Suprapubic skin (tissue), 4 donors: Measurements from ENCODE around the gene IGSF8. TPM values are rescaled to one million over a fixed set of nuclear protein-coding genes. Genes with fewer than 3 reads are reported as not detected.

Source experiments
- DNase-seq, 2 donors: peaks; one replicate each; pipeline ENCODE4 v3.0.0-alpha.2; 2019; ENCODE audit warnings: low spot score in 2 of 2
- H3K27ac ChIP-seq: fragments of 200-600 bp; sonication (generic); one replicate; pipeline ENCODE4 v1.5.1; 2019
- H3K27me3 ChIP-seq: fragments of 200-600 bp; sonication (generic); one replicate; pipeline ENCODE4 v1.5.1; 2019
- H3K36me3 ChIP-seq: fragments of 200-600 bp; sonication (generic); one replicate; pipeline ENCODE4 v1.5.1; 2019
- H3K4me1 ChIP-seq: fragments of 200-600 bp; sonication (generic); one replicate; pipeline ENCODE4 v1.5.1; 2019
- H3K4me3 ChIP-seq: fragments of 200-600 bp; sonication (generic); one replicate; pipeline ENCODE4 v1.5.1; 2019; ENCODE audit warnings: mild to moderate bottlenecking
- H3K9me3 ChIP-seq: fragments of 200-600 bp; sonication (generic); one replicate; pipeline ENCODE4 v1.5.1; 2019
- EP300 ChIP-seq: sonication (generic); formaldehyde crosslinking; IDR thresholded peaks from one replicate; pipeline ENCODE4 v1.6.1; 2017; ENCODE audit warnings: antibody characterized with exemption
- POLR2A ChIP-seq, 2 donors: fragments of 450-650 bp; IDR thresholded peaks; one replicate each; pipeline ENCODE4 v1.6.1; 2017; ENCODE audit warnings: antibody characterized with exemption in 2 of 2, mild to moderate bottlenecking in 2 of 2, moderate library complexity in 2 of 2
- POLR2AphosphoS5 ChIP-seq, 3 donors: sonication (generic); formaldehyde crosslinking; IDR thresholded peaks; one replicate each; pipeline ENCODE4 v1.6.1; 2017; ENCODE audit warnings: antibody characterized with exemption in 3 of 3
- WGBS: methylation state at CpG from one replicate; pipeline ENCODE4 v1.1.5; 2018; 5-methylcytosine and 5-hydroxymethylcytosine counted together
- total RNA-seq, 4 donors: library from RNA; depleted of rRNA; stranded (reverse); fragments of >200 nt; gene quantifications; one replicate each; pipeline ENCODE4 v1.1.0, GENCODE V29; 2016
- TF ChIP-seq, protein P1 (sequence below), 2 donors: fragments of 200-600 bp in 1 of 2; fragments of 450-650 bp in 1 of 2; sonication (generic) in 1 of 2; IDR thresholded peaks; one replicate each; pipeline ENCODE4 v1.5.1; 2016 to 2019; ENCODE audit warnings: antibody characterized with exemption in 2 of 2, mild to moderate bottlenecking in 1 of 2, moderate library complexity in 1 of 2

IGSF8 gene
- total RNA-seq, 4 donors from 2014 or later, result 44.1 to 90.5 (median 50.8) TPM

DNA sequence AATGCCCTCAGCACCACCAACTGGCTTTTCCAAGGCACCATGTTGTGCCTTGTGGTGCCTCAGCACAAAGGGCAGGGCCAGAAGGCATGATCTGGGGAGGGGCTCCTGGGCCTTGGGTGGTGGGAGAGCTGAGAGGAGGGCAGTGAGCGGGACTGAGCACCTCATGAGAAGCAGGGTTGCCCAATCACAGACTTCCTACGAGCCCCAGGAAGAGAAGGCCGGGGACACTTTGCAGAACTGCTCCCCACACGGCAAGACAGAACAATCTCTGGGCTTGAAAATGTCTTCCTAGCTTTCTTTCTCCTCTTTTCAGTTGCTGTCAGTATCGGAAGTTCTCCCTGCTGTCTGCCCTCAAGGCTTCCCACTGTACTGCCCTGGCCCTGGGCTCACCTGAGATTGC lies 35.2 kb downstream of the IGSF8 start:
- H3K4me3 ChIP-seq, result no peak overlapping the region
- H3K9me3 ChIP-seq, result no peaks in the 10 kb centered on the region
- TF ChIP-seq EP300 (no peak), POLR2AphosphoS5 (IDR thresholded peaks at IDR 0.05) (no peak), POLR2A (IDR thresholded peaks at IDR 0.05) (no peak)
- TF ChIP-seq, protein P1, sequence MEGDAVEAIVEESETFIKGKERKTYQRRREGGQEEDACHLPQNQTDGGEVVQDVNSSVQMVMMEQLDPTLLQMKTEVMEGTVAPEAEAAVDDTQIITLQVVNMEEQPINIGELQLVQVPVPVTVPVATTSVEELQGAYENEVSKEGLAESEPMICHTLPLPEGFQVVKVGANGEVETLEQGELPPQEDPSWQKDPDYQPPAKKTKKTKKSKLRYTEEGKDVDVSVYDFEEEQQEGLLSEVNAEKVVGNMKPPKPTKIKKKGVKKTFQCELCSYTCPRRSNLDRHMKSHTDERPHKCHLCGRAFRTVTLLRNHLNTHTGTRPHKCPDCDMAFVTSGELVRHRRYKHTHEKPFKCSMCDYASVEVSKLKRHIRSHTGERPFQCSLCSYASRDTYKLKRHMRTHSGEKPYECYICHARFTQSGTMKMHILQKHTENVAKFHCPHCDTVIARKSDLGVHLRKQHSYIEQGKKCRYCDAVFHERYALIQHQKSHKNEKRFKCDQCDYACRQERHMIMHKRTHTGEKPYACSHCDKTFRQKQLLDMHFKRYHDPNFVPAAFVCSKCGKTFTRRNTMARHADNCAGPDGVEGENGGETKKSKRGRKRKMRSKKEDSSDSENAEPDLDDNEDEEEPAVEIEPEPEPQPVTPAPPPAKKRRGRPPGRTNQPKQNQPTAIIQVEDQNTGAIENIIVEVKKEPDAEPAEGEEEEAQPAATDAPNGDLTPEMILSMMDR (IDR thresholded peaks at IDR 0.05), result no peak
- H3K27me3 ChIP-seq, result peaks cover 13% of the 10 kb centered on the region
- H3K4me1 ChIP-seq, result peaks cover 3% of the 10 kb centered on the region
- DNase-seq, result no peak
- 96% methylated on average over 5 of the region's 5 CpGs for WGBS
- no peaks in the 10 kb centered on the region for H3K36me3 ChIP-seq
- no peak overlapping the region for H3K27ac ChIP-seq

DNA sequence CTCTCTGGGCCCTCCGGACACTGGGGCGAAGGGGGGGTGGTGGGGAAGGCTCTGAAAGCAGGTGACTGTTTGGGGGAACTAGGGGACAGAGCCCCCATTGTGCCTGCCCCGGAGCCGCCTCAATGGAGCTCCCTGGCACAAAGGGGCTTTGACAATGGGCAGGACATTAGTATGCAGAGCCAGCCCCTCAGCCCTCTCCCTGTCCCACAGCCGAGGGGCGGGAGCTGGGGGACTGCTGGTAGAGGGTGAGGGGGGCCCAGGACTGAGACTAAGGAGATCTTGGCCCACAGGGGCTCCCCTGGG lies 36.2 kb downstream of the IGSF8 start:
- peaks cover 13% of the 10 kb centered on the region for H3K27me3 ChIP-seq
- H3K27ac ChIP-seq, result no peak overlapping the region
- DNase-seq, result no peak
- H3K9me3 ChIP-seq, result no peaks in the 10 kb centered on the region
- H3K4me1 ChIP-seq, result peaks cover 3% of the 10 kb centered on the region
- TF ChIP-seq, protein P1 (IDR thresholded peaks at IDR 0.05), result no peak
- no peak for TF ChIP-seq EP300
- no peak for TF ChIP-seq POLR2AphosphoS5 (IDR thresholded peaks at IDR 0.05)
- TF ChIP-seq POLR2A (IDR thresholded peaks at IDR 0.05), result no peak
- H3K36me3 ChIP-seq, result no peaks in the 10 kb centered on the region
- no peak overlapping the region for H3K4me3 ChIP-seq
- WGBS, result 83% methylated on average over 4 of the region's 6 CpGs

DNA sequence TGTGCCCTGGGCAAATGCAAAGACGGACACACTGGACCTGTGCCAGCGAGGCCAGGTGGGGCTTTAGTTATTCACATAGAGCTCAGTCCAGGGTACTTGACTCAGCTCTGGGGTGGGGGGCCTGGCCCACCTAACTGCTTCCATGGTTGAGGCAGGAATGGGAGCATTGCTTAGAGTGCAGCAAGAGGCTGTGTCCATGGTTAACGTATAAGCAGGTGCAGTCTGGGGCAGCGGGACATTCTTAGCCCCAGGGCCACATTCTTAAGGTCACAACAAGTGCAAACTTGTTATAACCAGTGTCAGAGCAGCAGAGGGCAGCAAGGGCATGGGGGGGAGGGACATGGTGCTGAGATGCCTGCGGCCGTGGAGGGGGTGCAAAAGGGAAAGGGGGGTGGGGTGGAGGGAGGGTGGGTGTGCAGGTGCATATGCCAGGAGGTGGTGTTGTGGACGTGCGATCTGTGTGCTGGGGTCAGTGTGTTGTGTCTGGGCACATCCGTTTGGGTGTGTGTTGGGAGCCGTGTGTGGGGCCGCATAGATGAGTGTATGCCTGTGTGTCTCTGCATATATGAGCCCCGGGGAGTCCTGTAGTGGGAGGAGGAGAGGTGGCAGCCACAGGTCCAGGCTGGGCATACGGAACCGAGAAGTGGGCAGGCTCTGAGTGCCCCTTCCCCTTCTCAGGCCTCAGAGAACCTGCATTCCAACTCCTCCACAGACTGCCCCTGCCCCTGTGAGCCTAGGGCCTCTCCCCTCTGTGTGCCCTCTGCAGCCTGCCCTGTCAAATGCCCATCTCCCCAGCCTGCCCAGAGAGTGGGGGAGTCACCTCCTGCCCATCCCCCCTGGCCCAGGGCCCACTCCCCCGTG lies 36.8 kb downstream of the IGSF8 start:
- Histone ChIP-seq H3K27ac (no peak overlapping the region), H3K4me3 (no peak overlapping the region), H3K9me3 (no peaks in the 10 kb centered on the region), H3K4me1 (peaks cover 3% of the 10 kb centered on the region), H3K27me3 (peaks cover 13% of the 10 kb centered on the region), H3K36me3 (no peaks in the 10 kb centered on the region)
- DNase-seq, result no peak
- no peak for TF ChIP-seq EP300
- no peak for TF ChIP-seq POLR2AphosphoS5 (IDR thresholded peaks at IDR 0.05)
- 57% methylated on average over 15 of the region's 15 CpGs for WGBS

DNA sequence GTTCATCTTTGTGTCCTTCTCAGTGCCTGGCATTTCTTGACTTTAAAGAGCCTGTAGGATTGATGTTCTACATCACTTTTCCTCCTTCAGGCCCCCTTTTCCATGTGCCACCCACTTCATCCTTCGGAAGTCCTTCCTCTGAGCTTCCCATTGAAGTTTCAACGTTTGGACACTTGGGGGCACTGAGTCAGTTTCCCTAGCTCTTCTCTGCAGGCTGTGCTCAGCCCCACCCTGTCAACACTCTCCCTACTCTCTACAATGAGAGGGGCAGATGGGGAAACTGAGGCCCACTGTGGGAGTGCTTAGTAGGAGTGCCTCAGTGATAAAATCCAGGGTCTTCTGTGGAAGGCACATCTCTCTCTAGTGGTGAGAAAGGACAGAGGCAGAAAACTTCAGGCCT lies 40.3 kb downstream of the IGSF8 start:
- no peak for DNase-seq
- Histone ChIP-seq H3K27me3 (peaks cover 18% of the 10 kb centered on the region), H3K4me1 (peaks cover 3% of the 10 kb centered on the region), H3K9me3 (no peaks in the 10 kb centered on the region), H3K4me3 (no peak overlapping the region), H3K36me3 (no peaks in the 10 kb centered on the region), H3K27ac (no peak overlapping the region)
- 52% methylated on average over 2 of the region's 2 CpGs for WGBS
- no peak for TF ChIP-seq POLR2AphosphoS5 (IDR thresholded peaks at IDR 0.05)
- TF ChIP-seq EP300, result no peak
- TF ChIP-seq, protein P1 (IDR thresholded peaks at IDR 0.05), result no peak

DNA sequence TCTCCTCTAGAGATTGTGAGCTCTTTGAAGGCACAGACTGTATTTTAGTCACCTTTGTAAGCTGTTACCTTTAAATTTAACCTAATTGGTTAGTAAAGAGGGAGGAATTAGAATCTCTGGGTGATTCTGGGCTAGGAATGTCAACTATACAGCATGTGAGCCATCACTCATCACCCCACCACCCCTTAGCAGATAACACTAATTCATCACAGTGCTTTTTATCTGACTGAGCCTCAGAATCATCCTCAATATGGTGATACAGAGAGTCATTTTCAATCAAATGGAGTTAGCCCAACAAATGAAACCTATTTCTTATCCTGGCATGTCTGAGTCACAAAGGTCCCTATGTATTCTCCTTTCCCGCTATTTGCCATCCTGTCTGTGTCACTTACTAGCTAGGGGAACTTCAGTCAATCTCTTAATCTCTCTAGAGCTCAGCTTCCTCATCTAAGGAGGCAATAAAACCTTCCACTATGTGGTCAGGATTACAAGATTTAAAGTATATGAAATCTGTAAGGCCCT lies 41.7 kb downstream of the IGSF8 start:
- Histone ChIP-seq H3K4me3 (no peak overlapping the region), H3K36me3 (no peaks in the 10 kb centered on the region), H3K27me3 (peaks cover 15% of the 10 kb centered on the region), H3K27ac (no peak overlapping the region), H3K4me1 (peaks cover 2% of the 10 kb centered on the region), H3K9me3 (no peaks in the 10 kb centered on the region)
- TF ChIP-seq POLR2AphosphoS5 (IDR thresholded peaks at IDR 0.05), result no peak
- TF ChIP-seq POLR2A (IDR thresholded peaks at IDR 0.05), result no peak
- no peak for TF ChIP-seq EP300
- TF ChIP-seq, protein P1 (IDR thresholded peaks at IDR 0.05), result no peak
- 79% methylated on average over 1 of the region's 1 CpG for WGBS
- DNase-seq, result no peak
